H1 (cell line): ENCODE measurements around the gene NCCRP1. TPM values are rescaled to one million over a fixed set of nuclear protein-coding genes. Genes with fewer than 3 reads are reported as not detected.

Experiments
- CTCF ChIA-PET: fragments of 300-600 bp; sonication (Branson Sonifier 250); formaldehyde crosslinking; loops from one replicate; lab custom pipeline; 2021; ENCODE audit not compliant: partially characterized antibody; lab: Charles Lee
- POLR2A ChIA-PET: fragments of 300-600 bp; sonication (Branson Sonifier 250); formaldehyde crosslinking; loops from one replicate; lab custom pipeline; 2021; ENCODE audit warnings: inconsistent platforms; ENCODE audit not compliant: partially characterized antibody; lab: Charles Lee
- DNase-seq, 2 experiments: peaks; one replicate each; pipeline versions ENCODE4 v3.0.0 to v3.0.0-alpha.2; 2010 to 2022; ENCODE audit warnings: low spot score in 2 of 2, low read depth in 1 of 2, mixed read lengths in 1 of 2
- FAIRE-seq: peaks from 2 replicates; lab custom pipeline; 2011; peaks lifted over from hg19 to GRCh38; lab: Jason Lieb, UNC
- H2AFZ ChIP-seq: 2 replicates; pipeline ENCODE4 v1.8.1; 2012; ENCODE audit warnings: low read length, inconsistent platforms
- H2AK5ac ChIP-seq: 2 replicates; pipeline ENCODE4 v1.6.1; 2013; ENCODE audit warnings: low read depth, low read length
- H2BK120ac ChIP-seq: replicated peaks from 2 replicates; pipeline ENCODE3; 2013; ENCODE audit warnings: low read depth, low read length, inconsistent platforms
- H2BK12ac ChIP-seq: 2 replicates; pipeline ENCODE4 v1.6.1; 2013; ENCODE audit warnings: low read depth, low read length
- H2BK15ac ChIP-seq: 2 replicates; pipeline ENCODE4 v1.6.1; 2013; ENCODE audit warnings: low read length
- H2BK20ac ChIP-seq: 2 replicates; pipeline ENCODE4 v1.6.1; 2013; ENCODE audit warnings: low read length
- H2BK5ac ChIP-seq: 2 replicates; pipeline ENCODE4 v1.6.1; 2013; ENCODE audit warnings: low read depth, low read length
- H3K14ac ChIP-seq: 2 replicates; pipeline ENCODE4 v1.6.1; 2013; ENCODE audit warnings: inconsistent platforms; ENCODE audit not compliant: insufficient read length
- H3K18ac ChIP-seq: 2 replicates; pipeline ENCODE4 v1.6.1; 2013; ENCODE audit warnings: low read length; ENCODE audit errors: extremely low read depth
- H3K23ac ChIP-seq: 2 replicates; pipeline ENCODE4 v1.6.1; 2013; ENCODE audit warnings: inconsistent platforms; ENCODE audit not compliant: insufficient read length
- H3K23me2 ChIP-seq: 2 replicates; pipeline ENCODE4 v1.6.1; 2013; ENCODE audit warnings: low read depth, low read length
- H3K27ac ChIP-seq: 2 replicates; pipeline ENCODE4 v1.6.1; 2011; ENCODE audit warnings: low read depth, low read length, inconsistent platforms
- H3K27me3 ChIP-seq, 4 experiments: replicated peaks in 1 of 4; 1 replicate in 1 of 4; 2 replicates in 3 of 4; pipeline versions ENCODE4 v1.6.1 to v1.8.1; 2011 to 2013; ENCODE audit warnings: low read length in 3 of 4, mild to moderate bottlenecking in 3 of 4, inconsistent platforms in 2 of 4, mixed read lengths in 2 of 4, moderate library complexity in 1 of 4; ENCODE audit not compliant: control insufficient read depth in 3 of 4, insufficient read depth in 3 of 4; ENCODE audit errors: extremely low read depth in 1 of 4
- H3K36me3 ChIP-seq, 4 experiments: 2 replicates each; pipeline versions ENCODE4 v1.6.1 to v1.8.1; 2011 to 2013; ENCODE audit warnings: mild to moderate bottlenecking in 4 of 4, low read length in 3 of 4, moderate library complexity in 2 of 4, control low read depth in 1 of 4, inconsistent platforms in 1 of 4; ENCODE audit not compliant: insufficient read depth in 4 of 4, control insufficient read depth in 2 of 4
- H3K4ac ChIP-seq: replicated peaks from 2 replicates; pipeline ENCODE3; 2013; ENCODE audit warnings: low read length, low read depth, mixed read lengths, inconsistent platforms; ENCODE audit not compliant: insufficient read length
- H3K4me1 ChIP-seq, 4 experiments: replicated peaks in 1 of 4; 1 replicate in 1 of 4; 2 replicates in 3 of 4; pipeline versions ENCODE4 v1.6.1 to v1.8.1; 2011 to 2013; ENCODE audit warnings: low read length in 3 of 4, inconsistent platforms in 2 of 4, mixed read lengths in 1 of 4; ENCODE audit not compliant: insufficient read depth in 4 of 4, control insufficient read depth in 3 of 4
- H3K4me2 ChIP-seq, 2 experiments: 2 replicates each; pipeline versions ENCODE4 v1.6.1 to v1.8.1; 2011 to 2013; ENCODE audit warnings: low read depth in 2 of 2, low read length in 2 of 2, control low read depth in 1 of 2, inconsistent platforms in 1 of 2, mild to moderate bottlenecking in 1 of 2; ENCODE audit not compliant: insufficient read depth in 1 of 2
- H3K4me3 ChIP-seq, 4 experiments: fragments of 200-600, 300-600 bp in 1 of 4; sonication (generic), shearing (Covaris generic), sonication (Bioruptor Twin) in 1 of 4; 2 replicates each; pipeline versions ENCODE4 v1.5.1 to v1.8.1; 2011 to 2016; ENCODE audit warnings: low read length in 4 of 4, low read depth in 3 of 4, control low read depth in 2 of 4, inconsistent platforms in 2 of 4, mild to moderate bottlenecking in 2 of 4, mixed read lengths in 1 of 4, moderate library complexity in 1 of 4; ENCODE audit not compliant: insufficient read depth in 2 of 4; ENCODE audit errors: extremely low read depth in 1 of 4
- H3K56ac ChIP-seq: replicated peaks from 2 replicates; pipeline ENCODE3; 2013; ENCODE audit warnings: low read depth, mild to moderate bottlenecking, mixed read lengths, low read length, inconsistent platforms; ENCODE audit not compliant: insufficient read length
- H3K79me1 ChIP-seq: 2 replicates; pipeline ENCODE4 v1.6.1; 2013; ENCODE audit warnings: low read depth, low read length, control low read depth
- H3K79me2 ChIP-seq, 2 experiments: 2 replicates each; pipeline versions ENCODE4 v1.6.1 to v1.8.1; 2012 to 2013; ENCODE audit warnings: low read length in 2 of 2, mild to moderate bottlenecking in 2 of 2, inconsistent platforms in 1 of 2; ENCODE audit not compliant: insufficient read depth in 2 of 2, control insufficient read depth in 1 of 2
- H3K9ac ChIP-seq, 4 experiments: replicated peaks in 1 of 4; 1 replicate in 1 of 4; 2 replicates in 3 of 4; pipeline versions ENCODE4 v1.6.1 to v1.8.1; 2011 to 2013; ENCODE audit warnings: low read depth in 3 of 4, low read length in 3 of 4, control low read depth in 2 of 4, mild to moderate bottlenecking in 2 of 4, moderate library complexity in 2 of 4, inconsistent platforms in 1 of 4; ENCODE audit errors: extremely low read depth in 1 of 4
- H3K9me3 ChIP-seq, 2 experiments: 2 replicates each; pipeline versions ENCODE4 v1.6.1 to v1.8.1; 2012 to 2013; ENCODE audit warnings: mild to moderate bottlenecking in 2 of 2, moderate library complexity in 2 of 2, control low read depth in 1 of 2, inconsistent platforms in 1 of 2, low read depth in 1 of 2, low read length in 1 of 2, mixed read lengths in 1 of 2; ENCODE audit not compliant: insufficient read depth in 2 of 2
- H4K20me1 ChIP-seq, 2 experiments: replicated peaks in 1 of 2; 2 replicates each; pipeline versions ENCODE3 to v1.8.1; 2011 to 2013; ENCODE audit warnings: inconsistent platforms in 2 of 2, low read length in 2 of 2, mild to moderate bottlenecking in 1 of 2; ENCODE audit not compliant: insufficient read depth in 2 of 2, control insufficient read depth in 1 of 2
- H4K5ac ChIP-seq: 2 replicates; pipeline ENCODE4 v1.6.1; 2013; ENCODE audit warnings: low read length, low read depth, mixed read lengths, inconsistent platforms; ENCODE audit not compliant: insufficient read length
- H4K8ac ChIP-seq: 2 replicates; pipeline ENCODE4 v1.8.0; 2013; ENCODE audit warnings: mild to moderate bottlenecking, moderate library complexity, low read length, inconsistent platforms; ENCODE audit not compliant: insufficient read depth; ENCODE audit errors: extremely low read depth
- H4K91ac ChIP-seq: replicated peaks from 2 replicates; pipeline ENCODE3; 2013; ENCODE audit warnings: low read length, mixed read lengths, inconsistent platforms; ENCODE audit not compliant: insufficient read length
- CHD1 ChIP-seq: IDR thresholded peaks from 2 replicates; pipeline ENCODE4 v1.6.1; 2012; ENCODE audit warnings: low read depth, low read length, improper control_type of control experiment
- KDM1A ChIP-seq: fragments of 200-600, 300-600 bp; sonication (generic); IDR thresholded peaks from 2 replicates; pipeline ENCODE4 v1.7.1; 2016; ENCODE audit warnings: mild to moderate bottlenecking, low read length, borderline replicate concordance
- TBP ChIP-seq: IDR thresholded peaks from 2 replicates; pipeline ENCODE4 v1.6.1; 2011; ENCODE audit warnings: low read depth, low read length, improper control_type of control experiment
- WGBS, 2 experiments: shearing (Covaris generic) in 1 of 2; methylation state at CpG; one replicate each; pipeline versions ENCODE4 v1.1.6 to v1.1.7; 2013 to 2015; ENCODE audit warnings: low lambda C conversion rate in 2 of 2, mixed read lengths in 2 of 2, inconsistent platforms in 1 of 2, low coverage in 1 of 2, missing lambda C conversion rate in 1 of 2; ENCODE audit not compliant: insufficient replicate concordance in 2 of 2, insufficient coverage in 1 of 2, insufficient read length in 1 of 2; ENCODE audit errors: extremely low coverage in 1 of 2, missing lambda C conversion rate in 1 of 2; 5-methylcytosine and 5-hydroxymethylcytosine counted together
- polyA plus RNA-seq, 7 experiments: library from polyadenylated mRNA; depleted of rRNA in 3 of 7; stranded (reverse) in 5 of 7; unstranded in 2 of 7; fragments of >200 nt in 5 of 7; fragments of 200-250 nt in 2 of 7; gene quantifications; 1 replicate in 5 of 7; 2 replicates in 1 of 7; 4 replicates in 1 of 7; pipeline versions ENCODE4 v1.2.1 to v1.2.3, GENCODE V29; 2011 to 2013; ENCODE audit warnings: missing spikeins in 2 of 7, mixed read lengths in 2 of 7
- total RNA-seq: library from RNA; stranded (reverse); fragmentation: NEBNext Ultra II Directional; extraction: Animal tissue kit (Norgen Biotek cat#: 25700); gene quantifications from 2 replicates; pipeline ENCODE4 v1.2.1, GENCODE V29; 2021

NCCRP1 gene
- total and polyA plus RNA-seq, 2 of the 8 experiments (the other 6 are each of a cell fraction or from before 2014, with no cell fraction given) = 2.8 to 7.9 TPM

- no peak overlapping the region for H3K18ac ChIP-seq
- peaks cover 4 to 23% (median 12%) of the 10 kb centered on the region in 4 experiments; a peak in 6 of 7 replicates for H3K27me3 ChIP-seq
- FAIRE-seq (no peak), DNase-seq (no peak)
- no peak overlapping the region for H2AK5ac ChIP-seq
- no peaks in the 10 kb centered on the region for H3K9me3 ChIP-seq
- H3K14ac ChIP-seq = no peak overlapping the region
- peaks cover 0 to 5% (median under 1%) of the 10 kb centered on the region in 4 experiments; a peak in 3 of 7 replicates for H3K4me1 ChIP-seq
- POLR2A ChIA-PET = interaction anchor here (1.2 kb wide), 1 partner anchor 184 kb away, joined by 4 read pairs; the partner anchor contains the start of genes MED29 and PAF1
- H2BK12ac ChIP-seq = no peak overlapping the region
- H3K4me3 ChIP-seq = no peak overlapping the region
- no peaks in the 10 kb centered on the region for H3K79me2 ChIP-seq
- H2BK120ac ChIP-seq = no peak overlapping the region
- H3K23me2 ChIP-seq = no peaks in the 10 kb centered on the region
- H3K4me2 ChIP-seq = no peak overlapping the region
- no peak overlapping the region for H4K5ac ChIP-seq
- no peak overlapping the region for H2BK15ac ChIP-seq
- no peak overlapping the region for H4K8ac ChIP-seq
- no peaks in the 10 kb centered on the region for H4K20me1 ChIP-seq
- H3K36me3 ChIP-seq = no peaks in the 10 kb centered on the region
- TF ChIP-seq KDM1A (0 out of 2 replicates have a peak, but pooled peaks have one; percentile 36), CHD1 (no peak), TBP (no peak)
- no peaks in the 10 kb centered on the region for H3K79me1 ChIP-seq
- CTCF ChIA-PET = interaction anchor here (0.8 to 1.0 kb wide), 2 partner anchors 30 to 97 kb away, joined by 3 to 4 read pairs; no protein-coding TSS in a partner anchor
- no peak overlapping the region for H2BK5ac ChIP-seq
- no peak overlapping the region for H2BK20ac ChIP-seq
- H3K4ac ChIP-seq = no peak overlapping the region
- H3K27ac ChIP-seq = no peak overlapping the region
- no peak overlapping the region for H2AFZ ChIP-seq
- no peak overlapping the region for H3K9ac ChIP-seq
- H3K23ac ChIP-seq = no peak overlapping the region
- 85% methylated on average over 5 of the region's 6 CpGs; no CpG with 5 or more reads in 1 of the 2 experiments for WGBS, 2 experiments
- H3K56ac ChIP-seq = no peak overlapping the region
- H4K91ac ChIP-seq = no peak overlapping the region
These were observed 10.6 kb downstream of the NCCRP1 start for GRCh38 chr19:39207293-39207836.
